HepG2 (cell line): ENCODE results near the gene PLK3. TPM values are rescaled to one million over a fixed set of nuclear protein-coding genes. Genes with fewer than 3 reads are reported as not detected.

Experiments
- JUND ChIP-seq: sonication (generic); formaldehyde crosslinking; IDR thresholded peaks from 2 replicates; pipeline ENCODE4 v1.8.0; 2022; ENCODE audit warnings: mild to moderate bottlenecking, missing genetic modification reagents
- MTF2 ChIP-seq: sonication (generic); formaldehyde crosslinking; IDR thresholded peaks from 2 replicates; pipeline ENCODE4 v1.5.0; 2020; ENCODE audit warnings: missing genetic modification reagents, borderline replicate concordance
- RFXANK ChIP-seq: IDR thresholded peaks from 2 replicates; pipeline ENCODE4 v1.6.1; 2016
- SSRP1 ChIP-seq: IDR thresholded peaks from 2 replicates; pipeline ENCODE4 v1.6.1; 2016; ENCODE audit warnings: control low read depth
- ZNF543 ChIP-seq: sonication (generic); formaldehyde crosslinking; IDR thresholded peaks from 2 replicates; pipeline ENCODE4 v1.4.0; 2020; ENCODE audit warnings: mild to moderate bottlenecking, missing genetic modification reagents
- polyA plus RNA-seq, 8 experiments: library from polyadenylated mRNA; depleted of rRNA in 3 of 8; stranded (reverse) in 7 of 8; unstranded in 1 of 8; fragments of >200 nt; fragmentation: Illumina TruSeq in 4 of 8; extraction: Trizol in 4 of 8; gene quantifications; 2 replicates each; pipeline versions ENCODE4 v1.2.1 to v1.2.3, GENCODE V29; 2011 to 2016; ENCODE audit warnings: low read depth in 4 of 8, missing spikeins in 1 of 8, mixed read lengths in 1 of 8; ENCODE audit not compliant: insufficient read depth in 1 of 8
- total RNA-seq, 5 experiments: library from RNA; depleted of rRNA; stranded (reverse); fragments of >200 nt; fragmentation: Illumina TruSeq; extraction: Trizol; gene quantifications; 2 replicates each; pipeline ENCODE4 v1.2.3, GENCODE V29; 2016; ENCODE audit warnings: low read depth in 1 of 5
- TF ChIP-seq, protein P1 (sequence below): sonication (generic); formaldehyde crosslinking; IDR thresholded peaks from 2 replicates; pipeline ENCODE4 v1.4.0; 2020; ENCODE audit warnings: missing genetic modification reagents
- TF ChIP-seq, protein P2 (sequence below): sonication (generic); formaldehyde crosslinking; IDR thresholded peaks from 2 replicates; pipeline ENCODE4 v1.4.0; 2020; ENCODE audit warnings: missing genetic modification reagents, mild to moderate bottlenecking, borderline replicate concordance
- TF ChIP-seq, protein P3 (sequence below): sonication (generic); formaldehyde crosslinking; IDR thresholded peaks from 2 replicates; pipeline ENCODE4 v1.8.1; 2023; ENCODE audit warnings: mild to moderate bottlenecking, missing genetic modification reagents
- TF ChIP-seq, protein P4 (sequence below): sonication (generic); formaldehyde crosslinking; IDR thresholded peaks from 2 replicates; pipeline ENCODE4 v1.5.0; 2020; ENCODE audit warnings: missing genetic modification reagents
- TF ChIP-seq, protein P5 (sequence below): sonication (generic); formaldehyde crosslinking; IDR thresholded peaks from 2 replicates; pipeline ENCODE4 v1.4.0; 2020; ENCODE audit warnings: missing genetic modification reagents

The PLK3 gene
- total and polyA plus RNA-seq, 2 of the 13 experiments (the other 11 are each of a cell fraction or from before 2014, with no cell fraction given) = 9.8 to 16.9 TPM

DNA sequence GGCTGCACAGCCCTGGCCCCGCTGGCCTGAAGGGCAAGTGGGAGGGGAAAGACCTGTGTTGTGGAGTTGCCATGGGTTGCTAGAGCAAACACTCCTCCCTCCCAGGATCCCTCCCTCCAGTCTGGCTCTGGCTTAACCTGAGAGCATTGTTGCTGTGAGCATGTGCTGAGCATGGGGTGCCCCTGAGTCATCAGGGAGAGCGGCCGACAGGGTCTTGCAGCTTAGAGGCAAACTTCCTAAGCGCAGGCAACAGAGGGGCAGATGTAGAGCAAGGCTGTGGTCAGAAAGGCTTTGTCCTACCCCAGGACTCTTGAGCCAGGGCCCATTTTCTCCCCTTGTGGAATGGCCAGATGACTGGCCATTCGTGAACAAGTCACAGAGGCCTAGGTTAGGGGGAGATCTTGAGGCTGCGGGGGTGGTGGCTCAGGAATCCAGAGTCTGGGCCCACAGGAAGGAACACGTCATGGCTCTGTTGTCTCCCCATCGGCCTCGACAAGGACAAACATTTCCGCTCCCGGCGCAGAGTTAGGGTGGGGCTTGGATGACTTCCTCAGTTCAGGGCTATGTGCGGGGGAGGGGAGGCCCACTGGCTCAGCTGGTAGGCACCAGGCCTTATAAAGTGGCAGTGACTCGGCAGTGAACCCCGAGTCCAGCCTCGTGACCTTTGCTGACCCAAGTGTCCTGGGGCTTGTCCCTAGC is 7.3 kb downstream of the PLK3 start (continued):
- TF ChIP-seq, protein P1, sequence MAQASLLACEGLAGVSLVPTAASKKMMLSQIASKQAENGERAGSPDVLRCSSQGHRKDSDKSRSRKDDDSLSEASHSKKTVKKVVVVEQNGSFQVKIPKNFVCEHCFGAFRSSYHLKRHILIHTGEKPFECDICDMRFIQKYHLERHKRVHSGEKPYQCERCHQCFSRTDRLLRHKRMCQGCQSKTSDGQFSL (CRISPR knock-in tag) = 0 out of 2 replicates have a peak, but pooled peaks have one; percentile 29
- TF ChIP-seq MTF2 (CRISPR knock-in tag) (no peak; the same call in 1 of the 2 replicates), JUND (peak; percentile 81), RFXANK (CRISPR knock-in tag) (0 out of 2 replicates have a peak, but pooled peaks have one; percentile 32), ZNF543 (CRISPR knock-in tag) (peak; percentile 86), SSRP1 (peak; percentile 26; the same call in 1 of the 2 replicates)
- TF ChIP-seq, protein P2, sequence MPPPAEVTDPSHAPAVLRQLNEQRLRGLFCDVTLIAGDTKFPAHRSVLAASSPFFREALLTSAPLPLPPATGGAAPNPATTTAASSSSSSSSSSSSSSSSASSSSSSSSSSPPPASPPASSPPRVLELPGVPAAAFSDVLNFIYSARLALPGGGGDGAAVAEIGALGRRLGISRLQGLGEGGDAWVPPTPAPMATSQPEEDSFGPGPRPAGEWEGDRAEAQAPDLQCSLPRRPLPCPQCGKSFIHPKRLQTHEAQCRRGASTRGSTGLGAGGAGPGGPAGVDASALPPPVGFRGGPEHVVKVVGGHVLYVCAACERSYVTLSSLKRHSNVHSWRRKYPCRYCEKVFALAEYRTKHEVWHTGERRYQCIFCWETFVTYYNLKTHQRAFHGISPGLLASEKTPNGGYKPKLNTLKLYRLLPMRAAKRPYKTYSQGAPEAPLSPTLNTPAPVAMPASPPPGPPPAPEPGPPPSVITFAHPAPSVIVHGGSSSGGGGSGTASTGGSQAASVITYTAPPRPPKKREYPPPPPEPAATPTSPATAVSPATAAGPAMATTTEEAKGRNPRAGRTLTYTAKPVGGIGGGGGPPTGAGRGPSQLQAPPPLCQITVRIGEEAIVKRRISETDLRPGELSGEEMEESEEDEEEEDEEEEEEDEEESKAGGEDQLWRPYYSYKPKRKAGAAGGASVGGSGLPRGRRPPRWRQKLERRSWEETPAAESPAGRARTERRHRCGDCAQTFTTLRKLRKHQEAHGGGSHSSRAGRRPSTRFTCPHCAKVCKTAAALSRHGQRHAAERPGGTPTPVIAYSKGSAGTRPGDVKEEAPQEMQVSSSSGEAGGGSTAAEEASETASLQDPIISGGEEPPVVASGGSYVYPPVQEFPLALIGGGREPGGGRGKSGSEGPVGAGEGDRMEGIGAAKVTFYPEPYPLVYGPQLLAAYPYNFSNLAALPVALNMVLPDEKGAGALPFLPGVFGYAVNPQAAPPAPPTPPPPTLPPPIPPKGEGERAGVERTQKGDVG = 0 out of 2 replicates have a peak, but pooled peaks have one; percentile 73
- TF ChIP-seq, protein P3, sequence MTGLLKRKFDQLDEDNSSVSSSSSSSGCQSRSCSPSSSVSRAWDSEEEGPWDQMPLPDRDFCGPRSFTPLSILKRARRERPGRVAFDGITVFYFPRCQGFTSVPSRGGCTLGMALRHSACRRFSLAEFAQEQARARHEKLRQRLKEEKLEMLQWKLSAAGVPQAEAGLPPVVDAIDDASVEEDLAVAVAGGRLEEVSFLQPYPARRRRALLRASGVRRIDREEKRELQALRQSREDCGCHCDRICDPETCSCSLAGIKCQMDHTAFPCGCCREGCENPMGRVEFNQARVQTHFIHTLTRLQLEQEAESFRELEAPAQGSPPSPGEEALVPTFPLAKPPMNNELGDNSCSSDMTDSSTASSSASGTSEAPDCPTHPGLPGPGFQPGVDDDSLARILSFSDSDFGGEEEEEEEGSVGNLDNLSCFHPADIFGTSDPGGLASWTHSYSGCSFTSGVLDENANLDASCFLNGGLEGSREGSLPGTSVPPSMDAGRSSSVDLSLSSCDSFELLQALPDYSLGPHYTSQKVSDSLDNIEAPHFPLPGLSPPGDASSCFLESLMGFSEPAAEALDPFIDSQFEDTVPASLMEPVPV (CRISPR knock-in tag) = peak; percentile 26; the same call in 1 of the 2 replicates
- TF ChIP-seq, protein P4, sequence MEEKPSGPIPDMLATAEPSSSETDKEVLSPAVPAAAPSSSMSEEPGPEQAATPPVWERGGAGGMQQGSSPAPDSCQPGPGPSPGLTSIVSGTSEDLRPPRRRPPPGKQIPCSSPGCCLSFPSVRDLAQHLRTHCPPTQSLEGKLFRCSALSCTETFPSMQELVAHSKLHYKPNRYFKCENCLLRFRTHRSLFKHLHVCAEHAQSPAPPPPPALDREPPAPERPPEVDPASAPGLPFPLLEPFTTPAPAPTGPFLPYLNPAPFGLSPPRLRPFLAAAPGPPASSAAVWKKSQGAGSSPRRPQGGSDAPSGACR (CRISPR knock-in tag) = peak; percentile 68; the same call in 1 of the 2 replicates
- TF ChIP-seq, protein P5, sequence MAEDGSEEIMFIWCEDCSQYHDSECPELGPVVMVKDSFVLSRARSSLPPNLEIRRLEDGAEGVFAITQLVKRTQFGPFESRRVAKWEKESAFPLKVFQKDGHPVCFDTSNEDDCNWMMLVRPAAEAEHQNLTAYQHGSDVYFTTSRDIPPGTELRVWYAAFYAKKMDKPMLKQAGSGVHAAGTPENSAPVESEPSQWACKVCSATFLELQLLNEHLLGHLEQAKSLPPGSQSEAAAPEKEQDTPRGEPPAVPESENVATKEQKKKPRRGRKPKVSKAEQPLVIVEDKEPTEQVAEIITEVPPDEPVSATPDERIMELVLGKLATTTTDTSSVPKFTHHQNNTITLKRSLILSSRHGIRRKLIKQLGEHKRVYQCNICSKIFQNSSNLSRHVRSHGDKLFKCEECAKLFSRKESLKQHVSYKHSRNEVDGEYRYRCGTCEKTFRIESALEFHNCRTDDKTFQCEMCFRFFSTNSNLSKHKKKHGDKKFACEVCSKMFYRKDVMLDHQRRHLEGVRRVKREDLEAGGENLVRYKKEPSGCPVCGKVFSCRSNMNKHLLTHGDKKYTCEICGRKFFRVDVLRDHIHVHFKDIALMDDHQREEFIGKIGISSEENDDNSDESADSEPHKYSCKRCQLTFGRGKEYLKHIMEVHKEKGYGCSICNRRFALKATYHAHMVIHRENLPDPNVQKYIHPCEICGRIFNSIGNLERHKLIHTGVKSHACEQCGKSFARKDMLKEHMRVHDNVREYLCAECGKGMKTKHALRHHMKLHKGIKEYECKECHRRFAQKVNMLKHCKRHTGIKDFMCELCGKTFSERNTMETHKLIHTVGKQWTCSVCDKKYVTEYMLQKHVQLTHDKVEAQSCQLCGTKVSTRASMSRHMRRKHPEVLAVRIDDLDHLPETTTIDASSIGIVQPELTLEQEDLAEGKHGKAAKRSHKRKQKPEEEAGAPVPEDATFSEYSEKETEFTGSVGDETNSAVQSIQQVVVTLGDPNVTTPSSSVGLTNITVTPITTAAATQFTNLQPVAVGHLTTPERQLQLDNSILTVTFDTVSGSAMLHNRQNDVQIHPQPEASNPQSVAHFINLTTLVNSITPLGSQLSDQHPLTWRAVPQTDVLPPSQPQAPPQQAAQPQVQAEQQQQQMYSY (CRISPR knock-in tag) = no peak
